Endothelial cell of umbilical vein (primary cell): ENCODE measurements around the gene RSPH10B. TPM values are rescaled to one million over a fixed set of nuclear protein-coding genes. Genes with fewer than 3 reads are reported as not detected.
"Not testable (repeated sequence)": the region's sequence is repeated elsewhere in the genome, so short reads cannot be mapped to it uniquely, and the experiment has no call there.

Source experiments
- BruUV-seq: library from RNA; stranded (reverse); fragments of 400-500 nt; replicated peaks from 2 replicates; lab custom pipeline; 2021; lab: Mats Ljungman, UMichigan
- CTCF ChIA-PET: fragments of 300-600, 350-600 bp; sonication (Branson Sonifier 250); formaldehyde crosslinking; loops from one replicate; lab custom pipeline; 2021; ENCODE audit warnings: antibody characterized with exemption, inconsistent platforms; lab: Charles Lee
- POLR2A ChIA-PET: fragments of 300-600, 350-600 bp; sonication (Branson Sonifier 250); formaldehyde crosslinking; loops from one replicate; lab custom pipeline; 2021; ENCODE audit warnings: antibody characterized with exemption, inconsistent platforms; lab: Charles Lee
- DNase-seq: peaks from one replicate; pipeline ENCODE4 v3.0.0-alpha.2; 2011; ENCODE audit warnings: low read depth, low spot score
- FAIRE-seq: peaks from 2 replicates; lab custom pipeline; 2011; peaks lifted over from hg19 to GRCh38; lab: Jason Lieb, UNC
- H2AFZ ChIP-seq: 2 replicates; pipeline ENCODE4 v1.6.0; 2012; ENCODE audit warnings: low read depth, low read length, control low read depth, inconsistent platforms
- H3K27ac ChIP-seq: 2 replicates; pipeline ENCODE4 v1.5.1; 2011; ENCODE audit warnings: low read depth, mild to moderate bottlenecking, control low read depth, low read length, moderate library complexity; ENCODE audit not compliant: insufficient read depth
- H3K27me3 ChIP-seq, 2 experiments: 2 replicates each; pipeline versions ENCODE4 v1.6.0 to v1.6.1; 2011; ENCODE audit warnings: low read length in 2 of 2, mixed read lengths in 1 of 2; ENCODE audit not compliant: control insufficient read depth in 2 of 2, insufficient read depth in 2 of 2
- H3K36me3 ChIP-seq, 2 experiments: 2 replicates in 1 of 2; 3 replicates in 1 of 2; pipeline ENCODE4 v1.5.1; 2011; ENCODE audit warnings: low read length in 2 of 2, mild to moderate bottlenecking in 1 of 2, moderate library complexity in 1 of 2; ENCODE audit not compliant: control insufficient read depth in 2 of 2, insufficient read depth in 2 of 2; ENCODE audit errors: extremely low read depth in 1 of 2
- H3K4me1 ChIP-seq: 3 replicates; pipeline ENCODE4 v1.5.1; 2011; ENCODE audit warnings: mild to moderate bottlenecking, low read length; ENCODE audit not compliant: control insufficient read depth, insufficient read depth; ENCODE audit errors: extremely low read depth
- H3K4me2 ChIP-seq: 2 replicates; pipeline ENCODE4 v1.6.1; 2011; ENCODE audit warnings: low read length, control low read depth, mixed read lengths; ENCODE audit not compliant: insufficient read depth
- H3K4me3 ChIP-seq, 3 experiments: fragments of 200-600 bp in 1 of 3; sonication (generic), shearing (Covaris generic) in 1 of 3; replicated peaks in 1 of 3; 2 replicates each; pipeline ENCODE4 v1.5.1; 2011 to 2016; ENCODE audit warnings: control low read depth in 3 of 3, low read length in 3 of 3, mild to moderate bottlenecking in 2 of 3, inconsistent platforms in 1 of 3, low read depth in 1 of 3, moderate library complexity in 1 of 3; ENCODE audit not compliant: insufficient read depth in 1 of 3
- H3K79me2 ChIP-seq: 2 replicates; pipeline ENCODE4 v1.6.0; 2012; ENCODE audit warnings: low read length, inconsistent platforms; ENCODE audit not compliant: control insufficient read depth, insufficient read depth
- H3K9ac ChIP-seq: replicated peaks from 2 replicates; pipeline ENCODE3; 2011; ENCODE audit warnings: low read length, control low read depth; ENCODE audit not compliant: insufficient read depth; ENCODE audit errors: extremely low read depth
- H3K9me1 ChIP-seq: replicated peaks from 3 replicates; pipeline ENCODE4 v1.6.0; 2011; ENCODE audit warnings: mild to moderate bottlenecking, low read length; ENCODE audit not compliant: control insufficient read depth, insufficient read depth; ENCODE audit errors: extremely low read depth
- H3K9me3 ChIP-seq: replicated peaks from 2 replicates; pipeline ENCODE4 v1.5.1; 2012; ENCODE audit warnings: low read length, inconsistent platforms; ENCODE audit not compliant: control insufficient read depth, insufficient read depth
- H4K20me1 ChIP-seq: replicated peaks from 2 replicates; pipeline ENCODE3; 2011; ENCODE audit warnings: mild to moderate bottlenecking, low read length; ENCODE audit not compliant: control insufficient read depth, insufficient read depth; ENCODE audit errors: extremely low read depth
- CTCF ChIP-seq, 2 donors: IDR thresholded peaks; 1 replicate in 1 of 2; 2 replicates in 1 of 2; pipeline ENCODE4 v1.5.1; 2011; ENCODE audit warnings: low read length in 2 of 2, mild to moderate bottlenecking in 2 of 2, moderate library complexity in 2 of 2, control low read depth in 1 of 2, inconsistent platforms in 1 of 2, low read depth in 1 of 2; ENCODE audit not compliant: insufficient read depth in 1 of 2; ENCODE audit errors: extremely low read depth in 1 of 2
- EZH2 ChIP-seq: IDR thresholded peaks from 2 replicates; pipeline ENCODE4 v1.6.1; 2012; ENCODE audit warnings: borderline replicate concordance, low read depth, mild to moderate bottlenecking, moderate library complexity, low read length, inconsistent platforms; ENCODE audit not compliant: severe bottlenecking
- FOS ChIP-seq: IDR thresholded peaks from 2 replicates; pipeline ENCODE4 v1.6.1; 2011; ENCODE audit warnings: mild to moderate bottlenecking, low read length, moderate library complexity, borderline replicate concordance; ENCODE audit not compliant: insufficient read depth
- GATA2 ChIP-seq: IDR thresholded peaks from 2 replicates; pipeline ENCODE4 v1.7.0; 2011; ENCODE audit warnings: low read depth, mild to moderate bottlenecking, moderate library complexity, mixed read lengths, low read length; ENCODE audit not compliant: insufficient read length, insufficient read depth
- JUN ChIP-seq: IDR thresholded peaks from 2 replicates; pipeline ENCODE4 v1.6.1; 2011; ENCODE audit warnings: borderline replicate concordance, low read depth; ENCODE audit not compliant: insufficient read length, insufficient read depth
- MAX ChIP-seq: IDR thresholded peaks from 2 replicates; pipeline ENCODE4 v1.6.1; 2011; ENCODE audit not compliant: insufficient read depth, insufficient read length
- MYC ChIP-seq: IDR thresholded peaks from one replicate; pipeline ENCODE4 v1.6.1; 2011; ENCODE audit warnings: mild to moderate bottlenecking, low read depth, low read length
- POLR2A ChIP-seq: IDR thresholded peaks from 2 replicates; pipeline ENCODE4 v1.6.1; 2012; ENCODE audit warnings: low read depth, mild to moderate bottlenecking, control low read depth, low read length
- POLR2AphosphoS5 ChIP-seq: IDR thresholded peaks from 2 replicates; pipeline ENCODE4 v1.6.1; 2012; ENCODE audit warnings: low read depth, mild to moderate bottlenecking, control low read depth, low read length, moderate library complexity; ENCODE audit not compliant: insufficient read depth
- dilution Hi-C: fragments of 300-500 bp; cut with MboI; formaldehyde crosslinking; loops from one replicate; pipeline ENCODE4 v1.15.0; 2019; ENCODE audit warnings: low sequenced_read_pairs; ENCODE audit not compliant: extremely low pct_ligation_motif_present
- intact Hi-C: fragments of 100-400 bp; cut with micrococcal nuclease; formaldehyde crosslinking; loops from one replicate; pipeline ENCODE4 v1.10.0; 2022
- polyA plus RNA-seq, 4 experiments: library from polyadenylated mRNA; depleted of rRNA in 3 of 4; stranded (reverse) in 3 of 4; unstranded in 1 of 4; fragments of >200 nt; gene quantifications; 2 replicates each; pipeline versions ENCODE4 v1.2.1 to v1.2.3, GENCODE V29; 2011 to 2012; ENCODE audit warnings: missing spikeins in 1 of 4
- total RNA-seq: library from RNA; stranded (reverse); gene quantifications from 2 replicates; pipeline ENCODE4 v1.2.3, GENCODE V29; 2021

The RSPH10B gene
- total and polyA plus RNA-seq, 2 donors (not counting 3 experiments of a cell fraction or from before 2014, with no cell fraction given): 0.15 to 0.29 TPM

GRCh38 chr7:6007835-6008590 lies 37.5 kb upstream of the RSPH10B start:
- H3K4me1 ChIP-seq, H3K27ac ChIP-seq, H3K36me3 ChIP-seq, H4K20me1 ChIP-seq, H2AFZ ChIP-seq, DNase-seq, H3K9me1 ChIP-seq, dilution Hi-C loops, H3K9me3 ChIP-seq, intact Hi-C loops, FAIRE-seq, BruUV-seq, H3K27me3 ChIP-seq: not testable (repeated sequence)
- Histone ChIP-seq H3K79me2 (peaks cover 35% of the 10 kb centered on the region), H3K4me3 (peak overlapping the region; percentile 27 to 83 (median 71)), H3K9ac (peak overlapping the region; percentile 77), H3K4me2 (peak overlapping the region; percentile 75)
- CTCF ChIA-PET: interaction anchor here (1.0 to 4.0 kb wide), 3 partner anchors 11 to 98 kb away, joined by 3 to 29 read pairs (median 3); no protein-coding TSS in a partner anchor
- POLR2A ChIA-PET: interaction anchor here (0.6 kb wide), 1 partner anchor 133 kb away, joined by 6 read pairs; no protein-coding TSS in a partner anchor

GRCh38 chr7:6007386-6007785 lies 36.9 kb upstream of the RSPH10B start:
- intact Hi-C loops: no loop called here
- Histone ChIP-seq H2AFZ (no peak overlapping the region), H3K4me3 (no peak overlapping the region), H3K36me3 (peaks cover 0 to 4% of the 10 kb centered on the region in 2 experiments), H3K27me3 (no peaks in the 10 kb centered on the region), H3K9me1 (no peaks in the 10 kb centered on the region), H4K20me1 (no peaks in the 10 kb centered on the region), H3K9me3 (no peaks in the 10 kb centered on the region), H3K27ac (no peak overlapping the region), H3K9ac (no peak overlapping the region), H3K4me2 (no peak overlapping the region), H3K4me1 (peaks cover 5% of the 10 kb centered on the region), H3K79me2 (peaks cover 29% of the 10 kb centered on the region)
- FAIRE-seq: no peak
- dilution Hi-C loops: no loop called here
- no peak for DNase-seq
- POLR2A ChIA-PET: no interaction called here
- CTCF ChIA-PET: interaction anchor here (1.4 to 4.0 kb wide), 2 partner anchors 10 to 153 kb away, joined by 4 to 29 read pairs; no protein-coding TSS in a partner anchor
- no peak for TF ChIP-seq CTCF (IDR thresholded peaks at IDR 0.05; ENCODE audit: extremely low read depth in 1 of 2, insufficient read depth in 1 of 2, low read depth in 1 of 2, low read length in 2 of 2)
- TF ChIP-seq EZH2: no peak
- no peak for TF ChIP-seq JUN
- TF ChIP-seq POLR2AphosphoS5: no peak
- no peak for TF ChIP-seq GATA2
- no peak for TF ChIP-seq MYC
- no peak for TF ChIP-seq FOS
- TF ChIP-seq POLR2A: no peak
- no peak for TF ChIP-seq MAX
- no TSS peak for BruUV-seq
